HepG2 (cell line): Measurements from ENCODE around the gene HLCS. TPM values are rescaled to one million over a fixed set of nuclear protein-coding genes. Genes with fewer than 3 reads are reported as not detected.

Experiments
- ATAC-seq: fragments of 200-7000 bp; cut with Tn5 transposase; 3 replicates; pipeline ENCODE4 v1.9.1; 2020; ENCODE audit warnings: mild to moderate bottlenecking, moderate library complexity
- BruUV-seq: library from RNA; stranded (reverse); fragments of 400-500 nt; replicated peaks from 2 replicates; lab custom pipeline; 2021; lab: Mats Ljungman, UMichigan
- CTCF ChIA-PET: fragments of 300-600 bp; formaldehyde crosslinking; extraction: SDS; loops from one replicate; lab custom pipeline; 2021; ENCODE audit warnings: low total read pairs, inconsistent platforms, low intra/inter-chr PET ratio; lab: Yijun Ruan, JAX
- POLR2A ChIA-PET: fragments of 350-600 bp; sonication (Branson Sonifier 250); formaldehyde crosslinking; loops from one replicate; lab custom pipeline; 2020; ENCODE audit warnings: antibody characterized with exemption, inconsistent platforms; lab: Yijun Ruan, JAX
- DNase-seq: peaks from one replicate; pipeline ENCODE4 v3.0.0-alpha.2; 2015; ENCODE audit warnings: low spot score
- FAIRE-seq: peaks from 3 replicates; lab custom pipeline; 2011; peaks lifted over from hg19 to GRCh38; lab: Jason Lieb, UNC
- H2AFZ ChIP-seq: one replicate; pipeline ENCODE4 v1.6.1; 2011; ENCODE audit warnings: low read length, inconsistent platforms
- H3K27ac ChIP-seq: fragments of 300-600 bp; 3 replicates; pipeline ENCODE4 v1.8.0; 2011; ENCODE audit warnings: mixed run types, mild to moderate bottlenecking, mixed read lengths, low read length, inconsistent platforms; ENCODE audit not compliant: insufficient read depth; ENCODE audit errors: extremely low read length
- H3K27me3 ChIP-seq, 2 experiments: fragments of 200-600 bp in 1 of 2; 2 replicates in 1 of 2; 3 replicates in 1 of 2; pipeline versions ENCODE4 v1.6.0 to v1.8.0; 2011; ENCODE audit warnings: low read length in 2 of 2, mild to moderate bottlenecking in 2 of 2, moderate library complexity in 2 of 2, inconsistent platforms in 1 of 2; ENCODE audit not compliant: insufficient read depth in 2 of 2, control insufficient read depth in 1 of 2
- H3K36me3 ChIP-seq, 2 experiments: fragments of 200-600 bp in 1 of 2; replicated peaks in 1 of 2; 2 replicates in 1 of 2; 3 replicates in 1 of 2; pipeline versions ENCODE4 v1.5.1 to v1.8.0; 2011; ENCODE audit warnings: low read length in 2 of 2, inconsistent platforms in 1 of 2; ENCODE audit not compliant: insufficient read depth in 2 of 2, control insufficient read depth in 1 of 2
- H3K4me1 ChIP-seq: 2 replicates; pipeline ENCODE4 v1.5.1; 2012; ENCODE audit warnings: low read length, inconsistent platforms; ENCODE audit not compliant: insufficient read depth
- H3K4me2 ChIP-seq: 2 replicates; pipeline ENCODE4 v1.6.0; 2011; ENCODE audit warnings: low read depth, low read length, inconsistent platforms
- H3K4me3 ChIP-seq, 3 experiments: fragments of 200-600 bp in 1 of 3; sonication (generic), shearing (Covaris generic) in 1 of 3; replicated peaks in 1 of 3; 2 replicates each; pipeline ENCODE4 v1.5.1; 2011 to 2016; ENCODE audit warnings: low read length in 3 of 3, inconsistent platforms in 2 of 3, low read depth in 2 of 3, mild to moderate bottlenecking in 2 of 3, control low read depth in 1 of 3, mixed read lengths in 1 of 3; ENCODE audit not compliant: insufficient read depth in 1 of 3
- H3K79me2 ChIP-seq: one replicate; pipeline ENCODE4 v1.6.1; 2011; ENCODE audit warnings: low read length, inconsistent platforms; ENCODE audit not compliant: insufficient read depth
- H3K9ac ChIP-seq: 2 replicates; pipeline ENCODE4 v1.6.0; 2011; ENCODE audit warnings: mild to moderate bottlenecking, low read depth, low read length, inconsistent platforms; ENCODE audit not compliant: insufficient read depth
- H3K9me3 ChIP-seq: 2 replicates; pipeline ENCODE4 v1.5.1; 2012; ENCODE audit warnings: mild to moderate bottlenecking, low read length
- H4K20me1 ChIP-seq: 2 replicates; pipeline ENCODE4 v1.6.0; 2011; ENCODE audit warnings: inconsistent platforms, mild to moderate bottlenecking, low read length, moderate library complexity; ENCODE audit not compliant: insufficient read depth
- HNRNPUL1 ChIP-seq: fragments of 200-400 bp; formaldehyde crosslinking; IDR thresholded peaks from 2 replicates; pipeline ENCODE4 v1.6.1; 2017; ENCODE audit warnings: low read depth, mild to moderate bottlenecking, low read length, moderate library complexity
- MAFF ChIP-seq: IDR thresholded peaks from 2 replicates; pipeline ENCODE4 v1.6.1; 2011; ENCODE audit warnings: low read depth, low read length, improper control_type of control experiment
- MAFK ChIP-seq, 2 experiments: IDR thresholded peaks in 1 of 2; conservative IDR thresholded peaks in 1 of 2; 2 replicates each; pipeline ENCODE4 v1.6.1; 2011; ENCODE audit warnings: improper control_type of control experiment in 2 of 2, low read length in 2 of 2
- SOX6 ChIP-seq, 2 experiments: fragments of 450-650 bp in 1 of 2; sonication (generic) in 1 of 2; formaldehyde crosslinking in 1 of 2; IDR thresholded peaks; 2 replicates each; pipeline versions ENCODE4 v1.4.0 to v1.6.1; 2017 to 2020; ENCODE audit warnings: antibody characterized with exemption in 1 of 2, mild to moderate bottlenecking in 1 of 2, missing genetic modification reagents in 1 of 2
- ZFP82 ChIP-seq: sonication (generic); formaldehyde crosslinking; IDR thresholded peaks from 2 replicates; pipeline ENCODE4 v1.5.1; 2020; ENCODE audit warnings: mild to moderate bottlenecking, missing genetic modification reagents, borderline replicate concordance
- WGBS: methylation state at CpG from one replicate; pipeline ENCODE4 v1.1.6; 2017; ENCODE audit warnings: low lambda C conversion rate; 5-methylcytosine and 5-hydroxymethylcytosine counted together
- in situ Hi-C: cut with HindIII; loops from 2 replicates; pipeline ENCODE4 v1.10.0; 2017; ENCODE audit warnings: low pct_unique_long_range_greater_than_20kb; ENCODE audit not compliant: extremely low pct_ligation_motif_present
- intact Hi-C: fragments of 100-400 bp; cut with micrococcal nuclease; formaldehyde crosslinking; loops from one replicate; pipeline ENCODE4 v1.10.0; 2022; ENCODE audit not compliant: unreplicated experiment
- polyA plus RNA-seq, 8 experiments: library from polyadenylated mRNA; depleted of rRNA in 3 of 8; stranded (reverse) in 7 of 8; unstranded in 1 of 8; fragments of >200 nt; fragmentation: Illumina TruSeq in 4 of 8; extraction: Trizol in 4 of 8; gene quantifications; 2 replicates each; pipeline versions ENCODE4 v1.2.1 to v1.2.3, GENCODE V29; 2011 to 2016; ENCODE audit warnings: low read depth in 4 of 8, missing spikeins in 1 of 8, mixed read lengths in 1 of 8; ENCODE audit not compliant: insufficient read depth in 1 of 8
- total RNA-seq, 5 experiments: library from RNA; depleted of rRNA; stranded (reverse); fragments of >200 nt; fragmentation: Illumina TruSeq; extraction: Trizol; gene quantifications; 2 replicates each; pipeline ENCODE4 v1.2.3, GENCODE V29; 2016; ENCODE audit warnings: low read depth in 1 of 5
- TF ChIP-seq, protein P1 (sequence below): sonication (generic); formaldehyde crosslinking; conservative IDR thresholded peaks from 2 replicates; pipeline ENCODE4 v1.4.0; 2020; ENCODE audit warnings: mild to moderate bottlenecking, missing genetic modification reagents, moderate library complexity
- TF ChIP-seq, protein P2 (sequence below): sonication (generic); formaldehyde crosslinking; IDR thresholded peaks from 2 replicates; pipeline ENCODE4 v1.4.0; 2020; ENCODE audit warnings: missing genetic modification reagents

HLCS gene
- total and polyA plus RNA-seq, 2 of the 13 experiments (the other 11 are each of a cell fraction or from before 2014, with no cell fraction given) = 7.9 to 12.3 TPM

DNA sequence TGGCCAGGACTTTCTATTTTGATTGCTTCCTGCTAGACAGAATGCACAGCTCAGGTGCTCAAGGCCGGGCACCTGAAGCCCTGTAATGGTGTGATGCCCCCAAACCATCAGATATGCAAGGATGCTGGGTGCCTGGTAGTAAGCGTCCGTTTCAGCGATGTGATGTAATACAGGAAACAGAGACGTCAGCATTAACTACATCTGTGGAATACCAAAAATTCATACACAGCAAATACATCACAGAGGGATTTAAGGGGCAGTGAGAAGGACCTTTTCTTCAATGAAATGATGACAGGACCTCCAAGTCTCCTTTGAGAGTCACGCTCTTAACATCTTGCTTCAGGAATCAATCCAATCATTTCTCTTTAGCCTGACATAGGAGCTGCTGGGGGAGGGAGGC is 203.2 kb downstream of the HLCS start:
- Histone ChIP-seq H3K27ac (no peak overlapping the region), H3K9ac (no peak overlapping the region), H3K36me3 (peaks cover 0 to 1% of the 10 kb centered on the region in 2 experiments; a peak in 1 of 5 replicates), H3K9me3 (no peaks in the 10 kb centered on the region), H3K4me3 (no peak overlapping the region), H4K20me1 (no peaks in the 10 kb centered on the region), H3K79me2 (no peaks in the 10 kb centered on the region), H3K27me3 (no peaks in the 10 kb centered on the region), H3K4me2 (no peak overlapping the region), H3K4me1 (no peaks in the 10 kb centered on the region), H2AFZ (no peak overlapping the region)
- ChIA-PET POLR2A (no interaction called here), CTCF (no interaction called here)
- 98% methylated on average over 6 of the region's 6 CpGs for WGBS
- FAIRE-seq (no peak), ATAC-seq (no peak), DNase-seq (no peak)
- intact Hi-C loops = no loop called here
- in situ Hi-C loops = no loop called here
- TF ChIP-seq MAFF (peak; percentile 58), SOX6 (IDR thresholded peaks at IDR 0.05) (no peak), SOX6 (CRISPR knock-in tag; IDR thresholded peaks at IDR 0.05) (no peak), MAFK (conservative IDR thresholded peaks at IDR 0.05 in 1 of 2, IDR thresholded peaks at IDR 0.05 in 1 of 2; ENCODE audit: low read length in 2 of 2) (peak; percentile 47 to 52; a peak in 3 of 4 replicates)
- no TSS peak for BruUV-seq

DNA sequence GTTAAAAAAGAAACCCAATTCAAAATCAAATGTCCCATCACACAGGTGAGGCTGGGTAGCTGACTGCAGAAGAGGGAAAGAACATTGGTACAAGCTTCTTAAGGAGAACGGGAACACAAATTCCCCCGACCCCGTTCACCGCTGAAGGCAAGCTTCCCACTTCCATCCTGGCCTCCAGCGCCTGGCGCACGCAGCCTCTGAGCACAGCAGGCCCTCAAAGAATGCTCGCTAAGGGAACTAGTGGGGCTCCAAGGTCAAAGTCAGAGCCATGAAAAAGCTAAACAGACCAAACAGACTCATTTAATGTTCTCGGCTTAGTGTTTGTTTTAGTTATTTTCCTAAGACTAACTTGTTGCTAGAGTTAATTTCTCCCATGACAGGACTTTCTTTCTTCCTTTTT is 203.8 kb downstream of the HLCS start:
- Histone ChIP-seq H3K27ac (no peak overlapping the region), H2AFZ (no peak overlapping the region), H4K20me1 (no peaks in the 10 kb centered on the region), H3K4me2 (no peak overlapping the region), H3K36me3 (peaks cover 0 to 1% of the 10 kb centered on the region in 2 experiments; a peak in 1 of 5 replicates), H3K4me1 (no peaks in the 10 kb centered on the region), H3K9me3 (no peaks in the 10 kb centered on the region), H3K79me2 (no peaks in the 10 kb centered on the region), H3K4me3 (no peak overlapping the region), H3K27me3 (no peaks in the 10 kb centered on the region), H3K9ac (no peak overlapping the region)
- DNase-seq (no peak), FAIRE-seq (no peak), ATAC-seq (no peak)
- WGBS = 84% methylated on average over 7 of the region's 9 CpGs
- TF ChIP-seq, protein P1, sequence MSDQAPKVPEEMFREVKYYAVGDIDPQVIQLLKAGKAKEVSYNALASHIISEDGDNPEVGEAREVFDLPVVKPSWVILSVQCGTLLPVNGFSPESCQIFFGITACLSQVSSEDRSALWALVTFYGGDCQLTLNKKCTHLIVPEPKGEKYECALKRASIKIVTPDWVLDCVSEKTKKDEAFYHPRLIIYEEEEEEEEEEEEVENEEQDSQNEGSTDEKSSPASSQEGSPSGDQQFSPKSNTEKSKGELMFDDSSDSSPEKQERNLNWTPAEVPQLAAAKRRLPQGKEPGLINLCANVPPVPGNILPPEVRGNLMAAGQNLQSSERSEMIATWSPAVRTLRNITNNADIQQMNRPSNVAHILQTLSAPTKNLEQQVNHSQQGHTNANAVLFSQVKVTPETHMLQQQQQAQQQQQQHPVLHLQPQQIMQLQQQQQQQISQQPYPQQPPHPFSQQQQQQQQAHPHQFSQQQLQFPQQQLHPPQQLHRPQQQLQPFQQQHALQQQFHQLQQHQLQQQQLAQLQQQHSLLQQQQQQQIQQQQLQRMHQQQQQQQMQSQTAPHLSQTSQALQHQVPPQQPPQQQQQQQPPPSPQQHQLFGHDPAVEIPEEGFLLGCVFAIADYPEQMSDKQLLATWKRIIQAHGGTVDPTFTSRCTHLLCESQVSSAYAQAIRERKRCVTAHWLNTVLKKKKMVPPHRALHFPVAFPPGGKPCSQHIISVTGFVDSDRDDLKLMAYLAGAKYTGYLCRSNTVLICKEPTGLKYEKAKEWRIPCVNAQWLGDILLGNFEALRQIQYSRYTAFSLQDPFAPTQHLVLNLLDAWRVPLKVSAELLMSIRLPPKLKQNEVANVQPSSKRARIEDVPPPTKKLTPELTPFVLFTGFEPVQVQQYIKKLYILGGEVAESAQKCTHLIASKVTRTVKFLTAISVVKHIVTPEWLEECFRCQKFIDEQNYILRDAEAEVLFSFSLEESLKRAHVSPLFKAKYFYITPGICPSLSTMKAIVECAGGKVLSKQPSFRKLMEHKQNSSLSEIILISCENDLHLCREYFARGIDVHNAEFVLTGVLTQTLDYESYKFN (CRISPR knock-in tag) = no peak
- TF ChIP-seq HNRNPUL1 = no peak
- no peak for TF ChIP-seq ZFP82 (CRISPR knock-in tag)
- TF ChIP-seq, protein P2, sequence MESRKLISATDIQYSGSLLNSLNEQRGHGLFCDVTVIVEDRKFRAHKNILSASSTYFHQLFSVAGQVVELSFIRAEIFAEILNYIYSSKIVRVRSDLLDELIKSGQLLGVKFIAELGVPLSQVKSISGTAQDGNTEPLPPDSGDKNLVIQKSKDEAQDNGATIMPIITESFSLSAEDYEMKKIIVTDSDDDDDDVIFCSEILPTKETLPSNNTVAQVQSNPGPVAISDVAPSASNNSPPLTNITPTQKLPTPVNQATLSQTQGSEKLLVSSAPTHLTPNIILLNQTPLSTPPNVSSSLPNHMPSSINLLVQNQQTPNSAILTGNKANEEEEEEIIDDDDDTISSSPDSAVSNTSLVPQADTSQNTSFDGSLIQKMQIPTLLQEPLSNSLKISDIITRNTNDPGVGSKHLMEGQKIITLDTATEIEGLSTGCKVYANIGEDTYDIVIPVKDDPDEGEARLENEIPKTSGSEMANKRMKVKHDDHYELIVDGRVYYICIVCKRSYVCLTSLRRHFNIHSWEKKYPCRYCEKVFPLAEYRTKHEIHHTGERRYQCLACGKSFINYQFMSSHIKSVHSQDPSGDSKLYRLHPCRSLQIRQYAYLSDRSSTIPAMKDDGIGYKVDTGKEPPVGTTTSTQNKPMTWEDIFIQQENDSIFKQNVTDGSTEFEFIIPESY (CRISPR knock-in tag) = peak; percentile 26; the same call in 1 of the 2 replicates
- in situ Hi-C loops = no loop called here
- no TSS peak for BruUV-seq
- ChIA-PET POLR2A (no interaction called here), CTCF (no interaction called here)
- intact Hi-C loops = no loop called here
